Ovary (tissue), 3 donors: ENCODE results near the gene ARHGAP22.

Source experiments
- EP300 ChIP-seq: sonication (generic); formaldehyde crosslinking; IDR thresholded peaks from one replicate; pipeline ENCODE4 v1.6.1; 2017; ENCODE audit warnings: antibody characterized with exemption
- POLR2A ChIP-seq: fragments of 450-650 bp; IDR thresholded peaks from one replicate; pipeline ENCODE4 v1.6.1; 2017; ENCODE audit warnings: antibody characterized with exemption, mild to moderate bottlenecking, moderate library complexity
- TF ChIP-seq, protein P1 (sequence below), 3 donors: fragments of 450-650 bp in 2 of 3; fragments of 200-600 bp in 1 of 3; IDR thresholded peaks; one replicate each; pipeline versions ENCODE4 v1.5.1 to v1.8.0; 2016 to 2022; ENCODE audit warnings: antibody characterized with exemption in 3 of 3, mild to moderate bottlenecking in 1 of 3
- donor health status: DM: no; HTN: no; CAD: no.

DNA sequence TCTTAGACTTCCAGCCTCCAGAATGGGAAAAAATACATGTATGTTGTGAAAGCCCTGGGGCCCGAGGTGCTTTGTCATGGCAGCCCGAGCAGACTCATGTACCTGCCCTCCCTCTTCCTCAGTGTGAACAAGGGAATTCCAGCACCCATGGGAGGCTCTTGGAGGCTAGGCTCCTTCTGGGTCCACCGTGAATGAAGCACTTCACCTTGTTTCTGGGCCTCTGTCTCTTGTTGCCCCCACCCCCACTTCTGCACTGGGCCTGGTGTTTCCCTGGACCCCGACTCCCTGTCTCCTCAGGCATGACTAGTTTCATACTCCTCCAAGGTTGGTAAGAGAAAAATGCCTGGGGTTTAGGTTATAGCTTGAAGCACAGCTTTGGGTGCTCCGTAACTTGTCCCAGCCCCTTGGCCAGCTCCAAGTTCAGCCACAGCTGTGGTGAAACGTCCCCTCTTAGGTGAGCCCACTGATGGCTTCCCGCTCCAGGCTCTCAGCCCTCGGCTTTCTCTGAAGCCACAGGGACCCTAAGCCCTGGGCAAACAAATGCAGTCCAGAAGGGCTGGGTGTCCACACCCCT, 30.2 kb upstream of the ARHGAP22 start:
- TF ChIP-seq, protein P1, sequence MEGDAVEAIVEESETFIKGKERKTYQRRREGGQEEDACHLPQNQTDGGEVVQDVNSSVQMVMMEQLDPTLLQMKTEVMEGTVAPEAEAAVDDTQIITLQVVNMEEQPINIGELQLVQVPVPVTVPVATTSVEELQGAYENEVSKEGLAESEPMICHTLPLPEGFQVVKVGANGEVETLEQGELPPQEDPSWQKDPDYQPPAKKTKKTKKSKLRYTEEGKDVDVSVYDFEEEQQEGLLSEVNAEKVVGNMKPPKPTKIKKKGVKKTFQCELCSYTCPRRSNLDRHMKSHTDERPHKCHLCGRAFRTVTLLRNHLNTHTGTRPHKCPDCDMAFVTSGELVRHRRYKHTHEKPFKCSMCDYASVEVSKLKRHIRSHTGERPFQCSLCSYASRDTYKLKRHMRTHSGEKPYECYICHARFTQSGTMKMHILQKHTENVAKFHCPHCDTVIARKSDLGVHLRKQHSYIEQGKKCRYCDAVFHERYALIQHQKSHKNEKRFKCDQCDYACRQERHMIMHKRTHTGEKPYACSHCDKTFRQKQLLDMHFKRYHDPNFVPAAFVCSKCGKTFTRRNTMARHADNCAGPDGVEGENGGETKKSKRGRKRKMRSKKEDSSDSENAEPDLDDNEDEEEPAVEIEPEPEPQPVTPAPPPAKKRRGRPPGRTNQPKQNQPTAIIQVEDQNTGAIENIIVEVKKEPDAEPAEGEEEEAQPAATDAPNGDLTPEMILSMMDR (IDR thresholded peaks at IDR 0.05), result no peak
- no peak for TF ChIP-seq EP300
- TF ChIP-seq POLR2A, result no peak
